Immature natural killer cell (primary cell): ENCODE data around the gene SORCS2. TPM values are rescaled to one million over a fixed set of nuclear protein-coding genes. Genes with fewer than 3 reads are reported as not detected.

Experiments
- DNase-seq, 3 donors: peaks; one replicate each; pipeline ENCODE4 v3.0.0; 2022; ENCODE audit warnings: mixed read lengths in 1 of 3
- H3K27ac Mint-ChIP-seq, 6 donors: one replicate each; pipeline ENCODE4 v1.8.0; 2020; ENCODE audit warnings: mixed read lengths in 6 of 6, mild to moderate bottlenecking in 5 of 6, inconsistent platforms in 4 of 6, moderate library complexity in 3 of 6
- H3K27me3 Mint-ChIP-seq, 3 donors: one replicate each; pipeline ENCODE4 v1.8.0; 2020 to 2021; ENCODE audit warnings: low read depth in 3 of 3, mild to moderate bottlenecking in 3 of 3, mixed read lengths in 3 of 3, moderate library complexity in 3 of 3, inconsistent platforms in 1 of 3
- H3K36me3 Mint-ChIP-seq, 3 donors: one replicate each; pipeline ENCODE4 v1.8.0; 2020; ENCODE audit warnings: mixed read lengths in 3 of 3, inconsistent platforms in 2 of 3, mild to moderate bottlenecking in 2 of 3
- H3K4me1 Mint-ChIP-seq, 2 donors: one replicate each; pipeline ENCODE4 v1.8.0; 2020; ENCODE audit warnings: inconsistent platforms in 2 of 2, mild to moderate bottlenecking in 2 of 2, mixed read lengths in 2 of 2, moderate library complexity in 1 of 2
- H3K4me3 Mint-ChIP-seq, 5 donors: one replicate each; pipeline ENCODE4 v1.8.0; 2020; ENCODE audit warnings: mild to moderate bottlenecking in 5 of 5, mixed read lengths in 5 of 5, inconsistent platforms in 3 of 5, moderate library complexity in 3 of 5
- H3K9me3 Mint-ChIP-seq, 6 donors: one replicate each; pipeline ENCODE4 v1.8.0; 2020; ENCODE audit warnings: mild to moderate bottlenecking in 6 of 6, mixed read lengths in 6 of 6, inconsistent platforms in 4 of 6, moderate library complexity in 3 of 6
- polyA plus RNA-seq, 3 donors: library from polyadenylated mRNA; unstranded; fragments of 300-500 nt; fragmentation: Illumina TruSeq; gene quantifications; one replicate each; pipeline ENCODE4 v1.2.3, GENCODE V29; 2021

SORCS2 gene
- polyA plus RNA-seq, 3 donors from 2014 or later, result 0.04 to 0.16 TPM; not detected in 1

DNA sequence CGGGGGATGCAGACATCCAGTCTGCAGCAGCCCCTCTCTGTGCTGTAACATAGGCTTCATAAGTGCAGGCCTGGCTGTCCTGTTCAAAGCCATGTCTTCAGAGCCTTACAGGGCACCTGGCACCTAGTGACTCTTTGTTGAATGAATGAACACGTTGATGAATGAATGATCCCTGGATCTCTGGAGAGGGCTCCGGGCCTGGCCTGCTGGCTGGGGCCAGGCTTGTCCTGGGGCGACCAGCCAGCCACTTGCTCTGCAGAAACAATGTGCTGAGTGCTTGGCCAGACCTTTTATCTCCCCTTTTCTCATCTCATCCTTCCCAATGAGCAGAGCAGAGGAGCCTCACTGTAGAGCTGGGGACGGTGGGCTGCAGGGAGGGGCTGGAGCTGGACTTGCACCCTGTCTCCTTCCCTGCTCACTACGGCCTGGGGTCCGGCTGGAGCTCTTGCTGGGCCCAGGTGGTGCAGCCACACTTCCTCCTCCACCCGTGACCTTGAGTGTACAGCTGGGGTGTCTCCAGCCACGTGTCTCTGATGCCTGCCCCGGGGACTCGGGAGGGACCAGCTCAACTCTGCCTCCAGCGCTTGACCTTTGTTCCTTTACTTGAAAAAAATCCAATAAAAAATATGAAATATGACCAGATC is 164.5 kb downstream of the SORCS2 start:
- H3K4me1 Mint-ChIP-seq, result no peaks in the 10 kb centered on the region
- peaks cover 0 to 5% (median 2%) of the 10 kb centered on the region in 3 donors for H3K27me3 Mint-ChIP-seq
- H3K36me3 Mint-ChIP-seq, result no peaks in the 10 kb centered on the region
- H3K9me3 Mint-ChIP-seq, result no peaks in the 10 kb centered on the region
- H3K4me3 Mint-ChIP-seq, result no peak overlapping the region
- no peak overlapping the region for H3K27ac Mint-ChIP-seq
- no peak for DNase-seq

DNA sequence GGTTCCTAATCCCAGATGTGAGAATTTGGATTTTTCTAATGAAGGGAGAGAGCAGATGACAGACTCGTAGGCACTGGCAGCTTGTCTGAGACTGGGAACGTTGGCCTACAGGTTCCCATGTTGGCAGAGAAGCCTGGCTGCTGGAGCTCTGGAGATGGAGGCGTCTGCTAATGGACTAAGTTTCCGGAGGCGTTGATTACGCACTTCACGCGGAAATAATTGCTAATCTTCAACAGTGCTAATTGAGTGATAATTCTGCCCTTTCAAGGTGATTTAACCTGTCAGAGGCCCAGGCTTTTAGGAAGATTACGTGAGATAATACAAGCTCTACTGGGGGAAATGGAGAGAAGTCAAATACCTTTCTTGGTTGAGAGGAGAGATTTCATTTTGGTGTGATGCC is 165.0 kb downstream of the SORCS2 start:
- H3K27ac Mint-ChIP-seq, result no peak overlapping the region
- H3K4me3 Mint-ChIP-seq, result no peak overlapping the region
- DNase-seq, result no peak
- H3K27me3 Mint-ChIP-seq, result peaks cover 0 to 5% (median 2%) of the 10 kb centered on the region in 3 donors
- H3K4me1 Mint-ChIP-seq, result no peaks in the 10 kb centered on the region
- no peaks in the 10 kb centered on the region for H3K36me3 Mint-ChIP-seq
- H3K9me3 Mint-ChIP-seq, result no peaks in the 10 kb centered on the region

DNA sequence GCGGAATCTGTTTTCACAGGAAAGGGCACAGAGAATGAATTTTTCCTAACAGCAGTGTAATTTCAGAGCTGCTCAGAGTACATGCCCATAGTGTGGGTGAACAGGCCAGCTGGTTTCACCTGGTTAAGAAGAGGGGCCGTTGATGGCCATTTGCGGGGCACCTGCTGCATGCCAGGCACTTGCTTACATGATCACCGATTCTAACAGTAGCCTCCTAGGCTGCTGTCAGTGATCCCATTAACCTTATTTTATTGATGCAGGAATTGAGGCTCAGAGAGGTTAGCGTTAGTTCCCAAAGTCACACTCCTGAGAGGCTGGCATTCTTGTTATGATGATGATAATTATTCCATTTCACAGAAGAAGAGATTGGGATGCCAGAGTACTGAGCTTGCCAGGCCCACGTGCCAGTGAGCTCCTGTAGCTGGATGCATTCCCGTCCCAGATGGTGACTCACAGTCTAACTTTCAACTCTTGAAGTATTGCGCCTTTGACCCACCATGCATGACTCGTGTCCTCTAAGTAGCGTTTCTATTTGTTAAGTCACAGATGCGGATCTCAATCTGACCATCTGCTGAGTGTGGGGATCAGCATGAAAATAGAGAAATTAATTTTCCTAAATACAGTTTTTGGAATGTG is 165.9 kb downstream of the SORCS2 start:
- Mint-ChIP-seq H3K9me3 (no peaks in the 10 kb centered on the region), H3K4me3 (no peak overlapping the region), H3K4me1 (no peaks in the 10 kb centered on the region), H3K27me3 (peaks cover 0 to 5% (median 2%) of the 10 kb centered on the region in 3 donors), H3K36me3 (no peaks in the 10 kb centered on the region), H3K27ac (no peak overlapping the region)
- no peak for DNase-seq

DNA sequence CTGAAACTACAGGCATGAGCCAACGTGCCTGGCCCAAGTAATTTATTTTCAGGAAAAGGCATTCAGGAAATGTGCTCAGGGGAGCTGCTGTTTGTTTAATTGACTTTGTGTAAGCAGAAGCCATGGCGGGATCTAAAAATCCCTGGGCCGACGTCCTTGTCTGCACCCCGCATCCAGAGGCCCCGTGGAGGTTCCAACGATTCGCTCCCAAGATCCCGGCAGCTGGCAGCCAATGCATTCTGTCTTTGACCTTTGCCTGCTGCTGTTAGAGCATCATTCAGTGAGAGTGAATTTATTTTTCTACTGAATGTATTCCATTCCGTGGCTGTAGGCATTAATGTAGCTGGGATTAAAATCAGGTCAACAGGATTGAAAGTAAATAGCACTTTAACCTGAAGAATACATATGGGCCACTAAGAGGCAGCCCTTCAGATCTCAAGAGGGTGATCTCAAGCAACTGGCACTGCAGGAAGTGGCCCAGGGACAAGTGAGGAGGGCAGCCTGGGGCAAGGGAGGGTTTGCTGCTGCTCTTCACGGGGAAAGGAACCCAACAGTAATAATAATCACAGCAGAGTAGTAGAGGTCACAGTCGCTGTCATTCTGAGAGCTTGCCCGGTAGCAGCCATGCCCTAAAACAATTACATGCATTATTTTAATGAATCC is 167.2 kb downstream of the SORCS2 start:
- DNase-seq, result no peak
- H3K4me1 Mint-ChIP-seq, result no peaks in the 10 kb centered on the region
- peaks cover 0 to under 1% (median 0%) of the 10 kb centered on the region in 3 donors for H3K27me3 Mint-ChIP-seq
- no peak overlapping the region for H3K27ac Mint-ChIP-seq
- no peak overlapping the region for H3K4me3 Mint-ChIP-seq
- no peaks in the 10 kb centered on the region for H3K36me3 Mint-ChIP-seq
- peaks cover 0 to 2% (median 0%) of the 10 kb centered on the region in 6 donors for H3K9me3 Mint-ChIP-seq

DNA sequence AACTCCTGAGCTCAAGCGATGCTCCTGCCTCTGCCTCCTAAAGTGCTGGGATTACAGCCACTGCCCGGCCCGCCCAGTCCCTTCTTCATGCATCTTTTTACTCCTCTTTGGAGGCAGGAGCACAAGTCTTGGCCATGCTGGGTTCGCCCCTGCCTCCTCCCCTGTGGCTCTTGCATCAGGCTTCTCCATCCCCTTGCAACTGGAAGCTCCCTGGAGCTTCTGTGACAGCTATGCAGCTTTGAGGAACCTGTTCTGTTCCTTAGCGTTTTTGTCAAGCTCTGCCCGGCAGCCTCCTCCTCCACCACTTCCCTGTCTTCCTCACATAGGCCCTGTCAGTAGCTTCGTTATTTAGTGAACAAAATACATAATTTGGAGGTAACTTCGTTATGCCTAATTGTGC is 168.5 kb downstream of the SORCS2 start:
- DNase-seq, result no peak
- Mint-ChIP-seq H3K4me1 (no peaks in the 10 kb centered on the region), H3K27me3 (peaks cover 0 to 1% (median 1%) of the 10 kb centered on the region in 3 donors), H3K4me3 (no peak overlapping the region), H3K27ac (no peak overlapping the region), H3K9me3 (peaks cover 0 to 2% (median 0%) of the 10 kb centered on the region in 6 donors), H3K36me3 (no peaks in the 10 kb centered on the region)

DNA sequence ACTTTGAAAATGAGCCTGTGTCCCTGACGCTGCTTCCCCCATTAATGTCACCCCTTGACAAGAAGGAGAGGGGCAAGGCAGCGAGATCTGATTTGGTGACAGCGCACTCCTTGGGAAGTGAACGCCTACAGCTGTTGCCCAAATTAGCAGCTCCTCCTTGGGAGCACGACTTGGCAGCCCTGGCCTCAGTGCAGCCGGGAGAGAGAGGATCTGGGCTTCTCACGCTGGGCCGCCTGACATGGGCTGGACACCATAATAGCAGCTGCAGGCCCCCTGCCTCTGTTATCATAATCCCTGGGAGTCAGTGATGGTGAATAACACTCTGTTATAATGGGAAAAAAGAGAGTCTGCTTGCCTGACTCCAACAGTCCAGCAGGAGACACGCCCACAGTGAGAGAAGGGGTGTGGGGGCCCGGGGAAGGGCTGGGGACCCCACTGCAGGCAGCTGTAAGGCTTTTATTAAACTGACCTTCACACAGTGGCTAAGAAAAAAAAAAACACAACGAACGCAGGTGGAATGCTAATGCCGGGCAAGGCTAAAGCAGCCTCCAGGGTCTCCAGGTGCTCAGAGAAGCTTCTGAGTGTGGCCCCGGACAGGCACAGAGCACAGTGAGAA is 169.1 kb downstream of the SORCS2 start:
- DNase-seq, result no peak
- Mint-ChIP-seq H3K36me3 (no peaks in the 10 kb centered on the region), H3K4me3 (no peak overlapping the region), H3K9me3 (peaks cover 0 to 2% (median 0%) of the 10 kb centered on the region in 6 donors), H3K4me1 (peaks cover 0 to under 1% of the 10 kb centered on the region in 2 donors), H3K27ac (no peak overlapping the region), H3K27me3 (peaks cover 0 to 4% (median 2%) of the 10 kb centered on the region in 3 donors)

DNA sequence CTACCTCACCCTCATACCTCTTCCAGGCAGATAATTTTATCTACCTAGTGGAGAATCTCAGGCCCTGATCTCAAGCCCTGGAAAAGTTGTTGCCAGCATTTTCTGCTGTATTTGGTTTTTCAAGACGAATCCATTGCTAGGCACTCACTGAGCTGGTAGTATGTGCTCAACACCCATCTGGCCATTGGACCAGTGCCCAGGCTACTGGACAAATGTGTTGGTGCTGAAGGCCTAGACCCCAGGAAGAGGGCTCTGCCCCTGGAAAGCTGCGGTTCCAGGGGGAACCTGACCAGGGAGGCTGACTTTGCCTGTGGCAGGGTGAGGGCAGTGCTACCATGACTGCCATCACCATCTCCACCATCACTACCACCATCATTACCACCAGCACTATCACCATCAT is 170.0 kb downstream of the SORCS2 start:
- no peaks in the 10 kb centered on the region for H3K36me3 Mint-ChIP-seq
- H3K4me1 Mint-ChIP-seq, result peaks cover 4 to 5% of the 10 kb centered on the region in 2 donors
- no peak for DNase-seq
- H3K4me3 Mint-ChIP-seq, result no peak overlapping the region
- no peak overlapping the region for H3K27ac Mint-ChIP-seq
- H3K9me3 Mint-ChIP-seq, result peaks cover 0 to 2% (median 0%) of the 10 kb centered on the region in 6 donors
- peaks cover 2 to 7% (median 5%) of the 10 kb centered on the region in 3 donors for H3K27me3 Mint-ChIP-seq

DNA sequence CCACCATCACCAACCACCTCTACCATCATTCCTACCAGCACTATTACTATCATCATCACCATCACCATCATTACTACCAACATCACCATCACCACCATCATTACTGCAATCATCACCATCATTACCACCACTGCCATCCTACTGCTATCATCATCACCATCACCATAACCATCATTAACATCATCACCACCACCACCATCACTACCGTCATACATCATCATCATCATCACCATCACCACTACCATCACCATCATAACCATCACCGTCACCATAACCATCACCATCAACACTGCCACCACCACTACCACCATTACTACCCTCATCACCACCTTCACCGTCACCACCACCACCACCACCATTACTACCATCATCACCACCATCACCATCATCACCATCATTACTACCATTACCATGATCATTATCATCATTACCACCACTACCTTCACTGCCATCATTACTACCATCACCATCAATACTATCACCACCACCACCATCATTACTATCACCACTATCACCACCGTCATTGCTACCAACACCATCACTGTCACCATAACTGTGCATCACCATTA is 170.6 kb downstream of the SORCS2 start:
- peaks cover 4 to 7% (median 5%) of the 10 kb centered on the region in 3 donors for H3K27me3 Mint-ChIP-seq
- no peak for DNase-seq
- H3K27ac Mint-ChIP-seq, result no peak overlapping the region

DNA sequence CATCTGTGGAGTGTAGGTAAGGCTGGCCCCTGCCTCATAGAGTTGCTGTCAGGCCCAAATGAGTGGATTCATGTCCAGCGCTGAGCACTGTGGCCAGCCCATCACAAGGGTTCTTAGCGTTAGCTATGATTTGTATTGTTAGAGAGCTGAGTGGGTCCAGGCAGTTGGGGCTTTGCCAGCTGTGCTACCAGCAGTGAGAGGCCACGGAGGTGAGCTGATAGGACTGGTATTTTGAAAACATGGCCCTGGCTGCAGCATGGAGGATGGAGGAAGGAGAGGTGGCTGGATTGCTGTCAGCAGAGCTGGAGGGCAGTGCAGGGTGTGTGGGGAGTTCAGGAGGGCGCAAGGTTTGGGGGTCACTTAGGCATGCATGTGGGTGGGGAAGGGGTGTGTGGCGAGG is 172.6 kb downstream of the SORCS2 start:
- Mint-ChIP-seq H3K4me3 (no peak overlapping the region), H3K4me1 (peaks cover 4 to 5% of the 10 kb centered on the region in 2 donors), H3K36me3 (no peaks in the 10 kb centered on the region), H3K27me3 (peaks cover 5 to 7% (median 6%) of the 10 kb centered on the region in 3 donors), H3K27ac (no peak overlapping the region), H3K9me3 (peaks cover 0 to 2% (median 0%) of the 10 kb centered on the region in 6 donors)
- no peak for DNase-seq

More for the DNA sequence above, 170.6 kb downstream of the SORCS2 start:
- Mint-ChIP-seq H3K4me3 (no peak overlapping the region), H3K4me1 (peaks cover 4 to 5% of the 10 kb centered on the region in 2 donors), H3K36me3 (no peaks in the 10 kb centered on the region), H3K9me3 (peaks cover 0 to 2% (median 0%) of the 10 kb centered on the region in 6 donors)

DNA sequence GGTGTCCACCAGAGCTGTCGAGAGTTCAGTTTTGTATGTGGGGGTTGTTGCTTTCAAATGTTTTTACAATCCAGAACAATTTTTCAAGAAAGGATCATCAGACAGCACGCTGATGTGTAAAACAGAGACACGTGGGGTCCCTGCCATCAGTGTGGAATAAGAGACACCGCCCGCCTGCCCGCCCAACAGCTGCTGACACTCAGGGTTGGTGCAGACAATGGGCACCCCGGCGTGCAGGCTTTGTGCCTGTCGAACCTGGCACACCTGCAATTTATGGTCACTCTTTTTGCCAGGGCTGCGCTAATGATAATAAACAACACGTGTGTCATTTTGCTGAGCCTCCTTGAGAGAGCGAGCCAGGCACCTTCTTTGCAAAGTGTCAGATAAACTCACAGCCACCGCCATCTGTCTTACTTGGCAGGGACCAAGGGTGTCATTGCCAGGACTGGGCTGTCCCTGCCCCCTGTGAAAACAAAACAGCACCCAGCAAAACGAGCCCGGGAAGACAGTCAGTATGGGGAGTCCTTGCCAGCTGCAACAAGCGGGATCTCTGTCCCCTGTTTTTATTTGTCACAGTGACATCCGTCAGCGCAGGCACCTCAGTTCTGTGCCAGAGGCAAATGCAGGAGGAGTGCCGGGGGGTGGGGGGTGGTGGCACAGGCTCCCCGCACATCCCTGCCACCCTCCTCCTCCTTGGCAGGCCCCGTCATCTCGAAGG is 173.3 kb downstream of the SORCS2 start:
- Mint-ChIP-seq H3K9me3 (peaks cover 0 to 2% (median 0%) of the 10 kb centered on the region in 6 donors), H3K27ac (no peak overlapping the region), H3K4me1 (peaks cover 4 to 5% of the 10 kb centered on the region in 2 donors), H3K4me3 (no peak overlapping the region), H3K27me3 (peaks cover 5 to 7% (median 6%) of the 10 kb centered on the region in 3 donors), H3K36me3 (no peaks in the 10 kb centered on the region)
- DNase-seq, result no peak

DNA sequence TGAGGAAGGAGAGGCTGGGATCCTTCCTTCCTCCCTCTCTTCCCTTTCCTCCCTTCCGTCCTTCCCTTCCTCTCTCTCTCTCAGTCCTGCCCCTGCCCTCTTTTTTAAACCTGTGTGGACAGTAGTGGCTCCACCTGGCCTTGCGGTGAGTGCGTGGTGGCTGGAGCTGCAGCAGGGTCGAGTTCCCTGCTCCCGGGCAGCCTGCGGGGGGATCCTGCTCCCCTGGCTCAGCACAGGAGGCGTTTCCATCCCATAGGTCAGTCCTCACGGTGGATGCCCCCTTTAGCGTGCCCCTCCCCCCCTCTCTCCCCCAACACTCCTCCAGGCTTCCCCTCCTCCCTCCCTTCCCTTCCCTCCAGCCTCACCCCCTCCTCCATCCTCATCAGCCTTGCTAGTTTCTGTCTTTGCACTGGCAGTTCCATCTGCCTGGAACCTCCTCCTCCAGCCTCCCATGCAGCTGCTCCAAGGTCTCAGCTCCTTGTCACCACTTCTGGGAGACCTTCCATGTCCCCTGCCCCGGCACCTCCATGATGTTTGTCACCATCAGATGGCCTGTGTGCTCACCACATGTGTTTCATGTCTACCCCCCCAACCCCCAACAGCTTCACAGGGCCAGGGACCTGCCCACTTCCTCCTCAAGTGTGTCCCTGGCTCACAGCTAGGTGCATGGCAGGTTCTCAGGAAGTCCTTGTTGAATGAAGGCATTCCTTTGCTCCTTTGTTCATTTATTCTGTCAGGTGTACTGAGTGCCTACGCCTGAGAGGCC is 174.0 kb downstream of the SORCS2 start:
- Mint-ChIP-seq H3K4me3 (peak overlapping the region in 1 of 5 donors; percentile 2), H3K27me3 (peaks cover 5 to 7% (median 6%) of the 10 kb centered on the region in 3 donors), H3K27ac (peak overlapping the region in 1 of 6 donors; percentile 22), H3K36me3 (no peaks in the 10 kb centered on the region), H3K4me1 (peaks cover 4 to 5% of the 10 kb centered on the region in 2 donors), H3K9me3 (peaks cover 0 to 2% (median 0%) of the 10 kb centered on the region in 6 donors)
- no peak for DNase-seq

DNA sequence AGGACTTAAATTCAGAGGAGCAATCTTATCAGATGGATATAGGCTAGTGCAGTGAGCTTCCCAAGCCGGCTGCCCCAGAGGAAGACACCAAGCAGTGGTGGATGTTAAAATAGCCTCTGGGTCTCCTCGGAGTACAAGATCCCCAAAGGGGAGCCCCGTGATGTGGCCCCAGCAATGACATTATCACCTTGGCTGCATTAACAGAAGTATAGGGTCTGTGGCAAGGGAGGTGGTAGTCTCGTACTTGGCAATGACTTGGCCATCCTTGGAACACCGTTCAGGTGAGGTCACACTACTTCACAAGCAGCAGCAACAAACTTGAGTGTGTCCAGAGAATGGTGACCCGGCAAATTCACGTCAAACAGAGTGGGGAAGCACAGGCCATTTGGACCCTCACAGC is 174.6 kb downstream of the SORCS2 start:
- Mint-ChIP-seq H3K36me3 (no peaks in the 10 kb centered on the region), H3K27ac (peak overlapping the region in 1 of 6 donors; percentile 22)

More for the DNA sequence above, 174.6 kb downstream of the SORCS2 start:
- DNase-seq, result no peak
- peaks cover 0 to 2% (median 0%) of the 10 kb centered on the region in 6 donors for H3K9me3 Mint-ChIP-seq
- peaks cover 6 to 8% (median 7%) of the 10 kb centered on the region in 3 donors for H3K27me3 Mint-ChIP-seq
- no peak overlapping the region for H3K4me3 Mint-ChIP-seq
- H3K4me1 Mint-ChIP-seq, result peaks cover 4 to 5% of the 10 kb centered on the region in 2 donors
